GM21360 (cell line): Measurements from ENCODE around the gene LEKR1.
"Not testable (repeated sequence)": the region's sequence is repeated elsewhere in the genome, so short reads cannot be mapped to it uniquely, and the experiment has no call there.

Experiments used
- ATAC-seq: cut with Tn5 transposase; IDR thresholded peaks from one replicate; pipeline ENCODE4 v1.9.1; 2021; ENCODE audit warnings: mild to moderate bottlenecking, moderate library complexity; ENCODE audit not compliant: unreplicated experiment

LEKR1 gene

GRCh38 chr3:156834435-156834834 lies 8.3 kb downstream of the LEKR1 start:
- no peak for ATAC-seq

DNA sequence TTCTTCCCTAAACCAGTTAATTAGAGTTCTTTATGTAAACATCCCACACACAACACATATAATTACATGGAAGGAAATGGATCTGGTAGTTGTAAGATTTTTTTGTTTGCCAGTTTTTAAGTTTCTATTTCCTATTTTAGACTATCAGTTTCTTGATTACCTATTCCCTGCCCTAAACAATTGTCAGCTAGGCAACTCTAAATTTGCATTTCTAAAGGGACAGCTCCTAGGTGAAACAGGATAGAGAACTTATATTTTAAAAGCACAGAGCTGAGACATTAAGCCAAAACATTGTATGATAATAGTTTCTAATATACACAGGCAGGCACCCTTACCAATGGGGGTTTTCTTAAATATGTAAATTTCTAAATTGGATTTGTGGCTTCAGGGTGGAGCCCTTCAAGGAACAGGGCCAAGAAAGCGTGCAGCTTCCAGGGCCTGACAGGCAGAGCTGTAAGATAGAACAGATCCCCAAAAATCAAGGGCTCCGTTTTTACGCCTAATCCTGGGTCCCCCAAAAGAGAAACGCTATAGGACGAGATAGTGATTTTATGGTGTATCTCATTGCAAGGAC lies 8.9 kb downstream of the LEKR1 start:
- no peak for ATAC-seq

DNA sequence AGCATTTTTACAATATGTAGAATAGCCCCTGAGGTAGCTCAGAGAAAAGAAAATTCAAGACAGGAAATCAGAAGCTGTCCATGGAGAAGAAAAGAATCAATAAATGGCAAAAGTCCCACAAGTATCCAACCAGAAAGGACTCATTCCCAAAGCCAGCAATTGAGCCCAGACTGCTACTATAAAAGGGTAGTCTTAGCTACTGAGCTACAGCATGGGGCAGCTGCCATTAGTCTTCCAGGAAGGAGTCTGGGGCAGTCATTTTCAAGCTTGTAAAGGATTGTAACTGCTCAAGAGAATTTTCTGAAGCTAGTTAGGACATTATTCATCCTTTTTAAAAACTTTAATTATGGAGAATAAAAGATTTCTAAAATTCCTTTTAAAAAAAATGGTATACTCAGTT lies 10.5 kb downstream of the LEKR1 start:
- ATAC-seq = no peak

DNA sequence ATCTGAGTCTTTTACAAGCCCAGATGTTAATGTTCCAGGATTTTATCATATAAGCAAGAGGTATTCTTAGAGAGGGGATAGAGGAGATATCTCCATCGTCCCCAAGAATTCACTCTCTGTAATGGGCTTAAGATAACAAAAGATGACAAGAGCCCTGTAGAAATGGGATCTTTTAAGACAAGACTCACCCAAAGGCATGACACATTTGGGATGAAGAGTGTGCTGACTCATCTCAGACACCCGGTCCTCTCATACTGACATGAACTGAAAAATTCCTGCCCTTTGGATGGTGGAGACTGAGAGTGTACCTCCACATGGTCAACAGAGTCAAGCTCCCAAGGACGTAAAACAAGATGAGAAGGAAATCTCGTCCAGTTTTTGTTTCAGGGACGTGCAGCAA lies 11.0 kb downstream of the LEKR1 start:
- no peak for ATAC-seq

GRCh38 chr3:156838035-156838434 lies 11.9 kb downstream of the LEKR1 start:
- ATAC-seq = no peak

- no peak for ATAC-seq
Measured at GRCh38 chr3:156840826-156841689, 14.9 kb downstream of the LEKR1 start.

- ATAC-seq = no peak
Measured at GRCh38 chr3:156843071-156843808, 17.1 kb downstream of the LEKR1 start.

DNA sequence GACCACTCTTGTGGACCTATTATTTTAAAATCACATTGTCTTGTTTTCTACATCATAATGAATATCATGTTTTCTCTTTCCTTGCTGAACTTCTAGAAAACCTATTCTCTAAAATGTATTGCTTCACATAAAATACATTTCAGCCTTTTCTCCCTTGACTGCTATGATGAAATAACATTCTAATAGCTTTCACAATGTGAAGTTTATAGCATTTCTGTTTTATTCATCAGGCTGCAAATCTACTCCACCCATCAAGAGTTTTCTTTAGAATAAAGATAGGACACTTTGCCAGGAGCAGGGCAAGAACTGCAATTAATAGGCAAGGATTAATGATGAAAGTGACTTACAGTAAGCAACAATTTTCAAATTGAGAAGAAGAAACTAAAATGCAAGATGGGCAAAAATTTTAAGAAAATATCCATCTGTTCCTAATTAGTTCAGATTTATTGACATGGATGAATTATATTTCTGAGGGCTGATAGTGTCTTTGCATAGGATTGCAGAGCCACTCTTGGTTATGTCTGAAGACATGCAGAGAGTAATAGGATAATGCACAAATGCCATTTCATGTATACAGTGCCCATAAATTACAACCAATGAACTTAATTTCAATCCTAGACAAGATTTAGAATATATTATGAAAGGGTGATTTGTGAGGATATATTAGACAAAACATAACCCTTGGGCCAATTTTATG lies 21.7 kb downstream of the LEKR1 start:
- no peak for ATAC-seq

GRCh38 chr3:156859578-156859977 lies 33.4 kb downstream of the LEKR1 start:
- peak; percentile 96 for ATAC-seq

DNA sequence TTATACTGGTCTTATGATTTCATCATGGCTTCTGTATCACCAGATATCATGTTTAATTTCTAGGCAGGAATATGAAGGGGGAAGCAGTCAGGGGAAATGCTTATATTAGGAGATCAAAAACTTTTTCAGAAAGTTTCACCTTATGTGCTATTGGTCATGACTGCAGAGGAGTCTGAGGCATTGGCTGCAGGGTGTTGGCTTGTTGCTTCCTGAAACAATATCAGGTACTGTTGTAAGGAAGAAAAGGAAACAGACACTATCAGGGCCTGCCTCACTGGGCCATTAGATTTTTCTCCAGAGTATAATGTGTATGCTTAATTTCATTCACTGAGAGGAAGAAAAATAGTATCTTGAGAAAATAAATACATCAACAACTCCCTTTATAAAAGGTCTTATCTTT lies 34.7 kb downstream of the LEKR1 start:
- ATAC-seq = no peak

GRCh38 chr3:156862338-156862737 lies 36.2 kb downstream of the LEKR1 start:
- ATAC-seq = no peak

DNA sequence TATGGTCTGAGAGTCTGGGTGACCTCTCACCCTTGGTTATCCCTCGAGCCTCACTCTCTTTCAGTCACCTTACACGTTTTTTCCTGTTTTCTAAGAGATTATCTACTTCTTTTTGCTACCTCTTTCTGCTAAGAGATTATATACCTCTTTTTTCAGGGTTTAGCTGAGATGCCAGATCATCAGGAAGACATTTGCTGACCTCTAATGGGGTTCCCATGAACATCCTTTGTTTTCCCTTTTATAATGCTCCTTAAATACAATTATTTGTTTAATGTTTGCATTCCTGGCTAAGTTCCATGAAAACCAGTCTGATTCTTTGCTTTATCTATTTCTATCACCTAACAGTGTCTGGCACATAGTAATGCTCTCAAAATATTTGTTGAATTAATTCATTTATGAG lies 39.6 kb downstream of the LEKR1 start:
- no peak for ATAC-seq

DNA sequence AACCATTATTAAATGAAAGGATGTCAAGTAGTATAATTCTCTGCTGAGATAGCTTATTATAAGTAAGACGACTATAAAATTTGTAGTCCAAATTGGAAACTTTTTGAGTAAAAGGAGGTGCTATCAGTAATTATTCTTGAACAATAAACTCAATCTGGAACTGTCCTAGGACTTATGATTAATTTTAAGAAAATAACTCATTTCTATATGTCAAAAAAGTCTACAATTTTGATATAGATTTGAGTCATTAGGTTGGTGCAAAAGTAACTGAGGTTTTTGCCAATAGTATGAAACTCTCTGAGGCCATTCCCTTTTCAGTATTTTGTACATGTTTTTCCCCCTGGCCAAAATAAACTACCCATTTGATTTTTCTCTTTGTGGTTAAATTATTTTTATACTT lies 41.0 kb downstream of the LEKR1 start:
- no peak for ATAC-seq

GRCh38 chr3:156867920-156868319 lies 41.8 kb downstream of the LEKR1 start:
- no peak for ATAC-seq

DNA sequence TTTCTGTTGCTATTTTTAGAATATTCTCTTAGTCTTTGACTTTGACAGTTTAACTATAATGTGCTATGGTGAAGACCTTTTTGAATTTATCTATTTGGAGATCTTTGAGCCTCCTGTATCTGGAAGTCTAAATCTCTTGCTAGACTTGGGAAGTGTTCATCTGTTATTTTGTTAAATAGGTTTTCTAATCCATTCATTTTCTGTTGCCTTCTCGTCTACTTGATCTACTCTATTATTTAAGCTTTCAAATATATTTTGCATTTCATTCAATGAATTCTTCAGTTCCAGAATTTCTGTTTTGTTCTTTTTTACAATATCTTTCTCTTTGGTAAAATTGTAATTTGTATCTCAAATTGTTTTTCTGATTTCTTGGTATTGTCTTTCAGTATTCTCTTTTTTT lies 47.8 kb downstream of the LEKR1 start:
- ATAC-seq = no peak

DNA sequence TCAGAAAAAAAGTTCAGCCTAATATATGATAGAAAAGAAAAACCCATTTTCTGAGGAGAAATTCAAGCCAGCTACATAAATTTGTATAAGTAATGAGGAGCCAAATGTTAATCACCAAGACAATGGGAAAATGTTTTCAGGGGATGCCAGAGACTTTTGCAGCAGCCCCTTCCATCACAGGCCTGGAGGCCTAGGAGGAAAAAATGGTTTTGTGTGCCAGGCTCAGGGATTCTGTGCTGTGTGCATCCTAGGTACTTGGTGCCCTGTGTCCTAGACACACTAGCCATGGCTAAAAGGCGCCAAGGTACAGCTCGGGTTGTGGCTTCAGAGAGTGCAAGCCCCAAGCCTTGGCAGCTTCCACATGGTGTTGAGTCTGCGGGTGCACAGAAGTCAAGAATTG lies 53.3 kb downstream of the LEKR1 start:
- ATAC-seq = not testable (repeated sequence)

GRCh38 chr3:156885761-156886160 lies 59.6 kb downstream of the LEKR1 start:
- no peak for ATAC-seq

DNA sequence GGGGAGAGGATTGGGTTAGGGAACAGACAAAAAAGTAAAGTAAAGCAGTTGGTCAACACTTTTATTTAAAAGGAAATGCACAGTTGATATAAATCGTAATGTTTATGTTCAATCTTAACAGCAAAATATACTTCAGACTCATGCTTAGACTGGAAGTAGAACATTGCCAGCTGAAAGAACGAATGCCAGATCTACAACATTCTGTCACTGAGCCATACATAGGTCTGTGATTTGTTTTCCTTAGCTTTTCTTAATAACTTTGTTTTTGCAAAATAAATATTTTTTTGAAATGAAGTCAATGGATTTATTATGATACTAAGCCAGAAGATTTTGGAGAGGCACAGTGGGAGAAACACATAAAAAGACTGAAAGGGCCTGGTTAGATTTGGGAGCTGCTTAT lies 62.0 kb downstream of the LEKR1 start:
- ATAC-seq = no peak

DNA sequence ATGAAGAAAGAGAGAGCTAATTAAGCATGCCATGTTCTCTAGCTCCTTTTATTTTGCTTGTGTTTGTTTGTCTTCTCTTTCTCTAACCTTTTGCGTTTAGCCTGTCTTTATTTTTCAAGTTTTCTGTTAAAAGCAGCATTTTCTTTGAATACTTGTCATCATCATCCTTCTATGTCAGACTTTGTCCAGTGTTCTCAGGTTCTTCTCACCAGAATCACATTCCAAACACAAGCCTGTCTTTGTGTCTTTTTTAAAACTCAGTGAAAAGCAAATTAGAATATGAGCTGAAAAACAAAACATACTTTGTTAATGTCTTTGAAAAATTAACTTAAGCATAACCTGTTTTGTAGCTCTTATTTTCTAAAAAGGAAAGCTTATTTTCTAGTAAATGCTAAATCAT lies 62.4 kb downstream of the LEKR1 start:
- ATAC-seq = no peak

DNA sequence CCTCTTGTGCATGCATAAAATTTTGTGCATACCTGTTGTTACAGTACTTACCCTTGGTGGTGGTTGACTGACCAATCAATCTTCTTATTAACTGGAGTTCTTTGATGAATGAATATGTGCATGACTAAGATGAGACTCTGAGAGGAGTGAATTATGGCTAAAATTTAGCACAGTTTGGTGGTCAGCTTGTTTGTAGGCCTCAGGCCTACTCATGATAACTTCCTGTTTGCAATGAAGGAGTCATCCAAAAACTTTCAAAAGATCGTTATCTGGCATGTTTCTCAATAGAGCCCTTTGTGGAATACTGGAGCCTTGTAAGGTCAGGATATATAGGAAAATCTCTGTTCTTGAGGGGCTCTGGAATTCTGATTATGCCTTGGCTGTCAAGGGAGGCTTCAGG lies 66.5 kb downstream of the LEKR1 start:
- ATAC-seq = no peak

GRCh38 chr3:156895374-156895773 lies 69.2 kb downstream of the LEKR1 start:
- ATAC-seq = not testable (repeated sequence)
